HepG2 (cell line): ENCODE measurements around the gene GRM5. TPM values are rescaled to one million over a fixed set of nuclear protein-coding genes. Genes with fewer than 3 reads are reported as not detected.

Experiments
- ATAC-seq: fragments of 200-7000 bp; cut with Tn5 transposase; 3 replicates; pipeline ENCODE4 v1.9.1; 2020; ENCODE audit warnings: mild to moderate bottlenecking, moderate library complexity
- BruUV-seq: library from RNA; stranded (reverse); fragments of 400-500 nt; replicated peaks from 2 replicates; lab custom pipeline; 2021; lab: Mats Ljungman, UMichigan
- CTCF ChIA-PET: fragments of 300-600 bp; formaldehyde crosslinking; extraction: SDS; loops from one replicate; lab custom pipeline; 2021; ENCODE audit warnings: low total read pairs, inconsistent platforms, low intra/inter-chr PET ratio; lab: Yijun Ruan, JAX
- POLR2A ChIA-PET: fragments of 350-600 bp; sonication (Branson Sonifier 250); formaldehyde crosslinking; loops from one replicate; lab custom pipeline; 2020; ENCODE audit warnings: antibody characterized with exemption, inconsistent platforms; lab: Yijun Ruan, JAX
- DNase-seq: peaks from one replicate; pipeline ENCODE4 v3.0.0-alpha.2; 2015; ENCODE audit warnings: low spot score
- FAIRE-seq: peaks from 3 replicates; lab custom pipeline; 2011; peaks lifted over from hg19 to GRCh38; lab: Jason Lieb, UNC
- H2AFZ ChIP-seq: one replicate; pipeline ENCODE4 v1.6.1; 2011; ENCODE audit warnings: low read length, inconsistent platforms
- H3K27ac ChIP-seq: fragments of 300-600 bp; 3 replicates; pipeline ENCODE4 v1.8.0; 2011; ENCODE audit warnings: mixed run types, mild to moderate bottlenecking, mixed read lengths, low read length, inconsistent platforms; ENCODE audit not compliant: insufficient read depth; ENCODE audit errors: extremely low read length
- H3K27me3 ChIP-seq, 2 experiments: fragments of 200-600 bp in 1 of 2; 2 replicates in 1 of 2; 3 replicates in 1 of 2; pipeline versions ENCODE4 v1.6.0 to v1.8.0; 2011; ENCODE audit warnings: low read length in 2 of 2, mild to moderate bottlenecking in 2 of 2, moderate library complexity in 2 of 2, inconsistent platforms in 1 of 2; ENCODE audit not compliant: insufficient read depth in 2 of 2, control insufficient read depth in 1 of 2
- H3K36me3 ChIP-seq, 2 experiments: fragments of 200-600 bp in 1 of 2; replicated peaks in 1 of 2; 2 replicates in 1 of 2; 3 replicates in 1 of 2; pipeline versions ENCODE4 v1.5.1 to v1.8.0; 2011; ENCODE audit warnings: low read length in 2 of 2, inconsistent platforms in 1 of 2; ENCODE audit not compliant: insufficient read depth in 2 of 2, control insufficient read depth in 1 of 2
- H3K4me1 ChIP-seq: 2 replicates; pipeline ENCODE4 v1.5.1; 2012; ENCODE audit warnings: low read length, inconsistent platforms; ENCODE audit not compliant: insufficient read depth
- H3K4me2 ChIP-seq: 2 replicates; pipeline ENCODE4 v1.6.0; 2011; ENCODE audit warnings: low read depth, low read length, inconsistent platforms
- H3K4me3 ChIP-seq, 3 experiments: fragments of 200-600 bp in 1 of 3; sonication (generic), shearing (Covaris generic) in 1 of 3; replicated peaks in 1 of 3; 2 replicates each; pipeline ENCODE4 v1.5.1; 2011 to 2016; ENCODE audit warnings: low read length in 3 of 3, inconsistent platforms in 2 of 3, low read depth in 2 of 3, mild to moderate bottlenecking in 2 of 3, control low read depth in 1 of 3, mixed read lengths in 1 of 3; ENCODE audit not compliant: insufficient read depth in 1 of 3
- H3K79me2 ChIP-seq: one replicate; pipeline ENCODE4 v1.6.1; 2011; ENCODE audit warnings: low read length, inconsistent platforms; ENCODE audit not compliant: insufficient read depth
- H3K9ac ChIP-seq: 2 replicates; pipeline ENCODE4 v1.6.0; 2011; ENCODE audit warnings: mild to moderate bottlenecking, low read depth, low read length, inconsistent platforms; ENCODE audit not compliant: insufficient read depth
- H3K9me3 ChIP-seq: 2 replicates; pipeline ENCODE4 v1.5.1; 2012; ENCODE audit warnings: mild to moderate bottlenecking, low read length
- H4K20me1 ChIP-seq: 2 replicates; pipeline ENCODE4 v1.6.0; 2011; ENCODE audit warnings: inconsistent platforms, mild to moderate bottlenecking, low read length, moderate library complexity; ENCODE audit not compliant: insufficient read depth
- AHR ChIP-seq: IDR thresholded peaks from 2 replicates; pipeline ENCODE4 v1.6.1; 2018; ENCODE audit warnings: missing genetic modification reagents, missing compliant biosample characterization
- CREM ChIP-seq, 2 experiments: sonication (generic) in 1 of 2; formaldehyde crosslinking in 1 of 2; IDR thresholded peaks; 2 replicates each; pipeline versions ENCODE4 v1.4.0 to v1.6.1; 2016 to 2020; ENCODE audit warnings: antibody characterized with exemption in 1 of 2, mild to moderate bottlenecking in 1 of 2, missing genetic modification reagents in 1 of 2
- GTF3A ChIP-seq: sonication (generic); formaldehyde crosslinking; conservative IDR thresholded peaks from 2 replicates; pipeline ENCODE4 v1.4.0; 2020; ENCODE audit warnings: mild to moderate bottlenecking, missing genetic modification reagents
- HMGA1 ChIP-seq: sonication (generic); formaldehyde crosslinking; conservative IDR thresholded peaks from 2 replicates; pipeline ENCODE4 v1.4.0; 2020; ENCODE audit warnings: missing genetic modification reagents
- MTF1 ChIP-seq: sonication (generic); formaldehyde crosslinking; IDR thresholded peaks from 2 replicates; pipeline ENCODE4 v1.5.0; 2020; ENCODE audit warnings: missing genetic modification reagents
- MXD3 ChIP-seq: IDR thresholded peaks from 2 replicates; pipeline ENCODE4 v1.6.1; 2016; ENCODE audit warnings: mild to moderate bottlenecking, missing biosample characterization, missing genetic modification reagents
- NCOR1 ChIP-seq: fragments of 200-600 bp; sonication (generic); IDR thresholded peaks from 2 replicates; pipeline ENCODE4 v1.7.0; 2017; ENCODE audit warnings: antibody characterized with exemption, low read length, borderline replicate concordance
- SKIL ChIP-seq: sonication (generic); formaldehyde crosslinking; IDR thresholded peaks from 2 replicates; pipeline ENCODE4 v1.8.0; 2022; ENCODE audit warnings: missing genetic modification reagents, mild to moderate bottlenecking, moderate library complexity, borderline replicate concordance
- SPEN ChIP-seq: sonication (generic); formaldehyde crosslinking; IDR thresholded peaks from 2 replicates; pipeline ENCODE4 v1.5.1; 2020; ENCODE audit warnings: low read depth, mild to moderate bottlenecking, missing genetic modification reagents
- XRCC5 ChIP-seq: fragments of 200-400 bp; formaldehyde crosslinking; optimal IDR thresholded peaks from 2 replicates; pipeline ENCODE3; 2017; ENCODE audit warnings: mild to moderate bottlenecking, low read length
- ZBTB8A ChIP-seq: sonication (generic); formaldehyde crosslinking; IDR thresholded peaks from 2 replicates; pipeline ENCODE4 v1.4.0; 2020; ENCODE audit warnings: mild to moderate bottlenecking, low read depth, missing genetic modification reagents, borderline replicate concordance
- ZFP41 ChIP-seq: sonication (generic); formaldehyde crosslinking; IDR thresholded peaks from 2 replicates; pipeline ENCODE4 v1.4.0; 2020; ENCODE audit warnings: mild to moderate bottlenecking, missing genetic modification reagents, borderline replicate concordance
- ZFP82 ChIP-seq: sonication (generic); formaldehyde crosslinking; IDR thresholded peaks from 2 replicates; pipeline ENCODE4 v1.5.1; 2020; ENCODE audit warnings: mild to moderate bottlenecking, missing genetic modification reagents, borderline replicate concordance
- ZNF333 ChIP-seq: sonication (generic); formaldehyde crosslinking; IDR thresholded peaks from 2 replicates; pipeline ENCODE4 v1.4.0; 2020; ENCODE audit warnings: mild to moderate bottlenecking, missing genetic modification reagents, borderline replicate concordance
- ZNF562 ChIP-seq: sonication (generic); formaldehyde crosslinking; IDR thresholded peaks from 2 replicates; pipeline ENCODE4 v1.8.0; 2022; ENCODE audit warnings: missing genetic modification reagents, borderline replicate concordance
- ZNF737 ChIP-seq: sonication (generic); formaldehyde crosslinking; IDR thresholded peaks from 2 replicates; pipeline ENCODE4 v1.5.0; 2020; ENCODE audit warnings: missing genetic modification reagents, mild to moderate bottlenecking, borderline replicate concordance
- ZNF883 ChIP-seq: sonication (generic); formaldehyde crosslinking; IDR thresholded peaks from 2 replicates; pipeline ENCODE4 v1.5.1; 2020; ENCODE audit warnings: mild to moderate bottlenecking, missing genetic modification reagents; ENCODE audit errors: not compliant biosample characterization
- WGBS: methylation state at CpG from one replicate; pipeline ENCODE4 v1.1.6; 2017; ENCODE audit warnings: low lambda C conversion rate; 5-methylcytosine and 5-hydroxymethylcytosine counted together
- in situ Hi-C: cut with HindIII; loops from 2 replicates; pipeline ENCODE4 v1.10.0; 2017; ENCODE audit warnings: low pct_unique_long_range_greater_than_20kb; ENCODE audit not compliant: extremely low pct_ligation_motif_present
- intact Hi-C: fragments of 100-400 bp; cut with micrococcal nuclease; formaldehyde crosslinking; loops from one replicate; pipeline ENCODE4 v1.10.0; 2022; ENCODE audit not compliant: unreplicated experiment
- polyA plus RNA-seq, 8 experiments: library from polyadenylated mRNA; depleted of rRNA in 3 of 8; stranded (reverse) in 7 of 8; unstranded in 1 of 8; fragments of >200 nt; fragmentation: Illumina TruSeq in 4 of 8; extraction: Trizol in 4 of 8; gene quantifications; 2 replicates each; pipeline versions ENCODE4 v1.2.1 to v1.2.3, GENCODE V29; 2011 to 2016; ENCODE audit warnings: low read depth in 4 of 8, missing spikeins in 1 of 8, mixed read lengths in 1 of 8; ENCODE audit not compliant: insufficient read depth in 1 of 8
- total RNA-seq, 5 experiments: library from RNA; depleted of rRNA; stranded (reverse); fragments of >200 nt; fragmentation: Illumina TruSeq; extraction: Trizol; gene quantifications; 2 replicates each; pipeline ENCODE4 v1.2.3, GENCODE V29; 2016; ENCODE audit warnings: low read depth in 1 of 5
- TF ChIP-seq, protein P1 (sequence below): sonication (generic); formaldehyde crosslinking; IDR thresholded peaks from 2 replicates; pipeline ENCODE4; 2020; ENCODE audit warnings: missing genetic modification reagents, mild to moderate bottlenecking, borderline replicate concordance
- TF ChIP-seq, protein P2 (sequence below): sonication (generic); formaldehyde crosslinking; IDR thresholded peaks from 2 replicates; pipeline ENCODE4 v1.4.0; 2020; ENCODE audit warnings: missing genetic modification reagents

GRM5 gene
- total and polyA plus RNA-seq, 2 of the 13 experiments (the other 11 are each of a cell fraction or from before 2014, with no cell fraction given) = not detected

GRCh38 chr11:89065066-89065465 is 716 bp downstream of the GRM5 start:
- H3K4me2 ChIP-seq = no peak overlapping the region

More at GRCh38 chr11:89065066-89065465, 716 bp downstream of the GRM5 start:
- Histone ChIP-seq H4K20me1 (no peaks in the 10 kb centered on the region), H3K4me1 (no peaks in the 10 kb centered on the region), H3K79me2 (no peaks in the 10 kb centered on the region), H3K27ac (no peak overlapping the region), H2AFZ (no peak overlapping the region), H3K9me3 (no peaks in the 10 kb centered on the region), H3K4me3 (no peak overlapping the region), H3K36me3 (no peaks in the 10 kb centered on the region), H3K9ac (no peak overlapping the region), H3K27me3 (no peaks in the 10 kb centered on the region; a peak in 1 of 5 replicates)
- intact Hi-C loops = no loop called here
- in situ Hi-C loops = no loop called here
- BruUV-seq = no TSS peak
- CTCF ChIA-PET = no interaction called here
- FAIRE-seq (no peak), DNase-seq (no peak), ATAC-seq (no peak)
- WGBS = 1% methylated on average over 6 of the region's 6 CpGs
- TF ChIP-seq AHR (CRISPR knock-in tag) (no peak), CREM (IDR thresholded peaks at IDR 0.05) (no peak), CREM (CRISPR knock-in tag; IDR thresholded peaks at IDR 0.05) (no peak), NCOR1 (no peak), ZFP82 (no peak), MTF1 (CRISPR knock-in tag) (no peak), HMGA1 (CRISPR knock-in tag) (no peak), ZNF737 (no peak), SKIL (CRISPR knock-in tag) (no peak), ZNF562 (CRISPR knock-in tag) (no peak), ZNF883 (CRISPR knock-in tag) (no peak), ZFP41 (CRISPR knock-in tag) (no peak), XRCC5 (no peak), SPEN (CRISPR knock-in tag) (no peak), MXD3 (CRISPR knock-in tag) (no peak), GTF3A (CRISPR knock-in tag) (no peak), ZBTB8A (CRISPR knock-in tag) (no peak), ZNF333 (CRISPR knock-in tag) (no peak)
- TF ChIP-seq, protein P1, sequence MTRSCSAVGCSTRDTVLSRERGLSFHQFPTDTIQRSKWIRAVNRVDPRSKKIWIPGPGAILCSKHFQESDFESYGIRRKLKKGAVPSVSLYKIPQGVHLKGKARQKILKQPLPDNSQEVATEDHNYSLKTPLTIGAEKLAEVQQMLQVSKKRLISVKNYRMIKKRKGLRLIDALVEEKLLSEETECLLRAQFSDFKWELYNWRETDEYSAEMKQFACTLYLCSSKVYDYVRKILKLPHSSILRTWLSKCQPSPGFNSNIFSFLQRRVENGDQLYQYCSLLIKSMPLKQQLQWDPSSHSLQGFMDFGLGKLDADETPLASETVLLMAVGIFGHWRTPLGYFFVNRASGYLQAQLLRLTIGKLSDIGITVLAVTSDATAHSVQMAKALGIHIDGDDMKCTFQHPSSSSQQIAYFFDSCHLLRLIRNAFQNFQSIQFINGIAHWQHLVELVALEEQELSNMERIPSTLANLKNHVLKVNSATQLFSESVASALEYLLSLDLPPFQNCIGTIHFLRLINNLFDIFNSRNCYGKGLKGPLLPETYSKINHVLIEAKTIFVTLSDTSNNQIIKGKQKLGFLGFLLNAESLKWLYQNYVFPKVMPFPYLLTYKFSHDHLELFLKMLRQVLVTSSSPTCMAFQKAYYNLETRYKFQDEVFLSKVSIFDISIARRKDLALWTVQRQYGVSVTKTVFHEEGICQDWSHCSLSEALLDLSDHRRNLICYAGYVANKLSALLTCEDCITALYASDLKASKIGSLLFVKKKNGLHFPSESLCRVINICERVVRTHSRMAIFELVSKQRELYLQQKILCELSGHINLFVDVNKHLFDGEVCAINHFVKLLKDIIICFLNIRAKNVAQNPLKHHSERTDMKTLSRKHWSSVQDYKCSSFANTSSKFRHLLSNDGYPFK (CRISPR knock-in tag) = no peak
- TF ChIP-seq, protein P2, sequence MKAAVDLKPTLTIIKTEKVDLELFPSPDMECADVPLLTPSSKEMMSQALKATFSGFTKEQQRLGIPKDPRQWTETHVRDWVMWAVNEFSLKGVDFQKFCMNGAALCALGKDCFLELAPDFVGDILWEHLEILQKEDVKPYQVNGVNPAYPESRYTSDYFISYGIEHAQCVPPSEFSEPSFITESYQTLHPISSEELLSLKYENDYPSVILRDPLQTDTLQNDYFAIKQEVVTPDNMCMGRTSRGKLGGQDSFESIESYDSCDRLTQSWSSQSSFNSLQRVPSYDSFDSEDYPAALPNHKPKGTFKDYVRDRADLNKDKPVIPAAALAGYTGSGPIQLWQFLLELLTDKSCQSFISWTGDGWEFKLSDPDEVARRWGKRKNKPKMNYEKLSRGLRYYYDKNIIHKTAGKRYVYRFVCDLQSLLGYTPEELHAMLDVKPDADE (CRISPR knock-in tag) = no peak
- POLR2A ChIA-PET = no interaction called here
